ENCODE results near the gene KLHL17. TPM values are rescaled to one million over a fixed set of nuclear protein-coding genes. Genes with fewer than 3 reads are reported as not detected.
"Not testable (repeated sequence)": the region's sequence is repeated elsewhere in the genome, so short reads cannot be mapped to it uniquely, and the experiment has no call there.

KLHL17 gene
- total and polyA plus RNA-seq, 4 donors, result 0.98 to 5.4 (median 2.1) TPM

DNA sequence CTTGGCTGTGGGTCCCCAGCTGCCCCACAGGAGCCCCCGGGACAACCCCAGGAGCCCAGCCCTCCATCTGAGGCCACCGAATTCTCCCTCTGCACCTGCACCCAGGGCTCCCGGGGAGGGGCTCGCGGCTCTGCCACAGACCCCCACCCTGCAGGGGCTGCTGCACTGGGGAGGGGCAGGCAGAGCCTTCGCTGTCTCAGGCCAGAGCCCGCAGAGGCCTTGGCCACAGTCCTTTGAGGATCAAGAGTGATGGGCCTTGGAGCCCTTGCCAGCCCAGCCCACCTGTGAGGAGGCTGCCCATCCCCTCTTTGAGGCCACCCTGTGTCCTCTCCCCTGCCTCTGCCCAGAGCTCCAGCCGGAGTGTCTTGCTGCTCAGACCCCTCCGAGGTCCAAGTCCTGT, 15.0 kb downstream of the KLHL17 start:
- Histone ChIP-seq H3K9me3 (ENCODE audit: control insufficient read depth in 4 of 4, low read length in 3 of 4) (no peaks in the 10 kb centered on the region), H3K4me1 (ENCODE audit: control insufficient read depth in 4 of 4, insufficient read depth in 4 of 4, low read length in 3 of 4) (peaks cover 0 to 6% (median under 1%) of the 10 kb centered on the region in 4 donors), H3K4me3 (ENCODE audit: low read depth in 1 of 3, low read length in 3 of 3) (no peak overlapping the region), H3K27me3 (ENCODE audit: control insufficient read depth in 4 of 4, insufficient read depth in 4 of 4, low read length in 3 of 4) (peaks cover 0 to 24% (median 1%) of the 10 kb centered on the region in 4 donors), H3K36me3 (ENCODE audit: control insufficient read depth in 4 of 4, insufficient read depth in 3 of 4, low read depth in 1 of 4, low read length in 3 of 4) (no peaks in the 10 kb centered on the region), H3K9ac (ENCODE audit: low read depth in 1 of 2, low read length in 2 of 2) (no peak overlapping the region), H3K27ac (ENCODE audit: low read depth in 1 of 2, low read length in 2 of 2) (no peak overlapping the region)
- 69% methylated on average over 9 of the region's 9 CpGs for WGBS
- no peak for TF ChIP-seq TAF1 (conservative IDR thresholded peaks at IDR 0.05)
- TF ChIP-seq, protein P1, sequence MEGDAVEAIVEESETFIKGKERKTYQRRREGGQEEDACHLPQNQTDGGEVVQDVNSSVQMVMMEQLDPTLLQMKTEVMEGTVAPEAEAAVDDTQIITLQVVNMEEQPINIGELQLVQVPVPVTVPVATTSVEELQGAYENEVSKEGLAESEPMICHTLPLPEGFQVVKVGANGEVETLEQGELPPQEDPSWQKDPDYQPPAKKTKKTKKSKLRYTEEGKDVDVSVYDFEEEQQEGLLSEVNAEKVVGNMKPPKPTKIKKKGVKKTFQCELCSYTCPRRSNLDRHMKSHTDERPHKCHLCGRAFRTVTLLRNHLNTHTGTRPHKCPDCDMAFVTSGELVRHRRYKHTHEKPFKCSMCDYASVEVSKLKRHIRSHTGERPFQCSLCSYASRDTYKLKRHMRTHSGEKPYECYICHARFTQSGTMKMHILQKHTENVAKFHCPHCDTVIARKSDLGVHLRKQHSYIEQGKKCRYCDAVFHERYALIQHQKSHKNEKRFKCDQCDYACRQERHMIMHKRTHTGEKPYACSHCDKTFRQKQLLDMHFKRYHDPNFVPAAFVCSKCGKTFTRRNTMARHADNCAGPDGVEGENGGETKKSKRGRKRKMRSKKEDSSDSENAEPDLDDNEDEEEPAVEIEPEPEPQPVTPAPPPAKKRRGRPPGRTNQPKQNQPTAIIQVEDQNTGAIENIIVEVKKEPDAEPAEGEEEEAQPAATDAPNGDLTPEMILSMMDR (IDR thresholded peaks at IDR 0.05; ENCODE audit: low read depth, low read length, missing input control), result no peak
- TF ChIP-seq, protein P2, sequence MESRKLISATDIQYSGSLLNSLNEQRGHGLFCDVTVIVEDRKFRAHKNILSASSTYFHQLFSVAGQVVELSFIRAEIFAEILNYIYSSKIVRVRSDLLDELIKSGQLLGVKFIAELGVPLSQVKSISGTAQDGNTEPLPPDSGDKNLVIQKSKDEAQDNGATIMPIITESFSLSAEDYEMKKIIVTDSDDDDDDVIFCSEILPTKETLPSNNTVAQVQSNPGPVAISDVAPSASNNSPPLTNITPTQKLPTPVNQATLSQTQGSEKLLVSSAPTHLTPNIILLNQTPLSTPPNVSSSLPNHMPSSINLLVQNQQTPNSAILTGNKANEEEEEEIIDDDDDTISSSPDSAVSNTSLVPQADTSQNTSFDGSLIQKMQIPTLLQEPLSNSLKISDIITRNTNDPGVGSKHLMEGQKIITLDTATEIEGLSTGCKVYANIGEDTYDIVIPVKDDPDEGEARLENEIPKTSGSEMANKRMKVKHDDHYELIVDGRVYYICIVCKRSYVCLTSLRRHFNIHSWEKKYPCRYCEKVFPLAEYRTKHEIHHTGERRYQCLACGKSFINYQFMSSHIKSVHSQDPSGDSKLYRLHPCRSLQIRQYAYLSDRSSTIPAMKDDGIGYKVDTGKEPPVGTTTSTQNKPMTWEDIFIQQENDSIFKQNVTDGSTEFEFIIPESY (IDR thresholded peaks at IDR 0.05), result no peak
- TF ChIP-seq NR2F2 (IDR thresholded peaks at IDR 0.05), result no peak
- TF ChIP-seq HNF4A (conservative IDR thresholded peaks at IDR 0.05), result no peak
- TF ChIP-seq EGR1 (IDR thresholded peaks at IDR 0.05; ENCODE audit: low read depth in 2 of 2), result no peak
- TF ChIP-seq, protein P3, sequence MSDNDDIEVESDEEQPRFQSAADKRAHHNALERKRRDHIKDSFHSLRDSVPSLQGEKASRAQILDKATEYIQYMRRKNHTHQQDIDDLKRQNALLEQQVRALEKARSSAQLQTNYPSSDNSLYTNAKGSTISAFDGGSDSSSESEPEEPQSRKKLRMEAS (IDR thresholded peaks at IDR 0.05), result no peak
- no peak for TF ChIP-seq GABPA (IDR thresholded peaks at IDR 0.05 in 1 of 2, conservative IDR thresholded peaks at IDR 0.05 in 1 of 2)
- no peak for TF ChIP-seq JUND (IDR thresholded peaks at IDR 0.05)
- TF ChIP-seq SP1 (IDR thresholded peaks at IDR 0.05), result no peak
- no peak for TF ChIP-seq YY1 (IDR thresholded peaks at IDR 0.05)
- TF ChIP-seq RXRA (IDR thresholded peaks at IDR 0.05), result no peak
- TF ChIP-seq, protein P4, sequence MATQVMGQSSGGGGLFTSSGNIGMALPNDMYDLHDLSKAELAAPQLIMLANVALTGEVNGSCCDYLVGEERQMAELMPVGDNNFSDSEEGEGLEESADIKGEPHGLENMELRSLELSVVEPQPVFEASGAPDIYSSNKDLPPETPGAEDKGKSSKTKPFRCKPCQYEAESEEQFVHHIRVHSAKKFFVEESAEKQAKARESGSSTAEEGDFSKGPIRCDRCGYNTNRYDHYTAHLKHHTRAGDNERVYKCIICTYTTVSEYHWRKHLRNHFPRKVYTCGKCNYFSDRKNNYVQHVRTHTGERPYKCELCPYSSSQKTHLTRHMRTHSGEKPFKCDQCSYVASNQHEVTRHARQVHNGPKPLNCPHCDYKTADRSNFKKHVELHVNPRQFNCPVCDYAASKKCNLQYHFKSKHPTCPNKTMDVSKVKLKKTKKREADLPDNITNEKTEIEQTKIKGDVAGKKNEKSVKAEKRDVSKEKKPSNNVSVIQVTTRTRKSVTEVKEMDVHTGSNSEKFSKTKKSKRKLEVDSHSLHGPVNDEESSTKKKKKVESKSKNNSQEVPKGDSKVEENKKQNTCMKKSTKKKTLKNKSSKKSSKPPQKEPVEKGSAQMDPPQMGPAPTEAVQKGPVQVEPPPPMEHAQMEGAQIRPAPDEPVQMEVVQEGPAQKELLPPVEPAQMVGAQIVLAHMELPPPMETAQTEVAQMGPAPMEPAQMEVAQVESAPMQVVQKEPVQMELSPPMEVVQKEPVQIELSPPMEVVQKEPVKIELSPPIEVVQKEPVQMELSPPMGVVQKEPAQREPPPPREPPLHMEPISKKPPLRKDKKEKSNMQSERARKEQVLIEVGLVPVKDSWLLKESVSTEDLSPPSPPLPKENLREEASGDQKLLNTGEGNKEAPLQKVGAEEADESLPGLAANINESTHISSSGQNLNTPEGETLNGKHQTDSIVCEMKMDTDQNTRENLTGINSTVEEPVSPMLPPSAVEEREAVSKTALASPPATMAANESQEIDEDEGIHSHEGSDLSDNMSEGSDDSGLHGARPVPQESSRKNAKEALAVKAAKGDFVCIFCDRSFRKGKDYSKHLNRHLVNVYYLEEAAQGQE (IDR thresholded peaks at IDR 0.05), result no peak
- no peak for DNase-seq (ENCODE audit: low spot score)

DNA sequence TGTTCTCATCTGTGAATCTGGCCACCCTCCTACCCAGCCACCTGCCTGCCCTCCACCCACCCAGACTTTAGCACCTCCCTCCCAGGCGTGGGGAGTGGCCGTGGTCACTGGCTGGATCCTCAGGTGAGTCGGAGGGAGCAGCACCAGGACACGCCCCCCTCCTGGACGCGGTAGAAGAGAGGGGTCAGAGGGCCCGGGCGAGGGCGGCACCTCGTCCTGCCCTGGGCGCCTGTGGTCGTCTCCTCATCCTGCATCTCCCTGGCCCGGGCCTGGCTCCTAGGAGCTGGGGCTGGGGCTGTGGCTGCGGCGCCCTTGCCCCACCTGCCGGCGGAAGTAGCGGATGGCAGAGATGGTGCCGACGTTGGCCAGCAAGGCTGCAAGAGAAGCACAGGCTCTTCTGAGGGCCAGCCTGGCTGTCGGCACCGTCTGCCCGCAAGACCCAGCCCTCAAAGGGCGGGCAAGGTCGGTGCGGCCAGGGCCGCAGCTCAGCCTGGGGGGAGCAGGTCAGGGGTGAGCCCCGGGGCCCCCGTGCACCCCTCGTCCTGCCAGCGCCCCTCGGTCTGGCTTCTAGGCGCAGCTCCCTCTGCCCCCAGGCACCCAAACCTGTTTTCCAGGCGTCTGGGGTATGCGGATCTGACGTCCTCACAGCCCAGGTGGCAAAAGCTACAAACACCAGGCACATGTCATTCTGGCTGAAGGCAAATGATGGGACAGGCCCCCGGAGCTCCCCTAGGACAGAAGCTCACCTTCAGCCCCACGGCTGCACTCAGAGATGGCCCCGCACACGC, 15.7 kb downstream of the KLHL17 start:
- H3K4me3 ChIP-seq (ENCODE audit: low read depth in 1 of 3, low read length in 3 of 3), result no peak overlapping the region
- no peak for DNase-seq (ENCODE audit: low spot score)

DNA sequence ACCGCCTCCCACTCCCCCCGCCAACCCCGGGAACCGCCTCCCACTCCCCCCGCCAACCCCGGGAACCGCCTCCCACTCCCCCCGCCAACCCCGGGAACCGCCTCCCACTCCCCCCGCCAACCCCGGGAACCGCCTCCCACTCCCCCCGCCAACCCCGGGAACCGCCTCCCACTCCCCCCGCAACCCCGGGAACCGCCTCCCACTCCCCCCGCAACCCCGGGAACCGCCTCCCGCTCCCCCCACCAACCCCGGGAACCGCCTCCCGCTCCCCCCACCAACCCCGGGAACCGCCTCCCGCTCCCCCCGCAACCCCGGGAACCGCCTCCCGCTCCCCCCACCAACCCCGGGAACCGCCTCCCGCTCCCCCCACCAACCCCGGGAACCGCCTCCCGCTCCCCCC, 16.4 kb downstream of the KLHL17 start:
- DNase-seq (ENCODE audit: low spot score); H3K4me3 ChIP-seq (ENCODE audit: low read depth in 1 of 3, low read length in 3 of 3); H3K9ac ChIP-seq (ENCODE audit: low read depth in 1 of 2, low read length in 2 of 2); H3K9me3 ChIP-seq (ENCODE audit: control insufficient read depth in 4 of 4, low read length in 3 of 4); H3K27ac ChIP-seq (ENCODE audit: low read depth in 1 of 2, low read length in 2 of 2); H3K36me3 ChIP-seq (ENCODE audit: control insufficient read depth in 4 of 4, insufficient read depth in 3 of 4, low read depth in 1 of 4, low read length in 3 of 4); H3K4me1 ChIP-seq (ENCODE audit: control insufficient read depth in 4 of 4, insufficient read depth in 4 of 4, low read length in 3 of 4): not testable (repeated sequence)
- 63% methylated on average over 15 of the region's 39 CpGs for WGBS
- peaks cover 0 to 15% (median 1%) of the 10 kb centered on the region in 4 donors for H3K27me3 ChIP-seq (ENCODE audit: control insufficient read depth in 4 of 4, insufficient read depth in 4 of 4, low read length in 3 of 4)

More for the DNA sequence above, 15.7 kb downstream of the KLHL17 start:
- H3K36me3 ChIP-seq (ENCODE audit: control insufficient read depth in 4 of 4, insufficient read depth in 3 of 4, low read depth in 1 of 4, low read length in 3 of 4), result no peaks in the 10 kb centered on the region
- peaks cover 0 to 19% (median 1%) of the 10 kb centered on the region in 4 donors for H3K27me3 ChIP-seq (ENCODE audit: control insufficient read depth in 4 of 4, insufficient read depth in 4 of 4, low read length in 3 of 4)
- H3K9ac ChIP-seq (ENCODE audit: low read depth in 1 of 2, low read length in 2 of 2), result no peak overlapping the region
- TF ChIP-seq GABPA (IDR thresholded peaks at IDR 0.05 in 1 of 2, conservative IDR thresholded peaks at IDR 0.05 in 1 of 2), result no peak
- TF ChIP-seq RAD21 (IDR thresholded peaks at IDR 0.05), result peak in 1 of 2 donors; percentile 70
- TF ChIP-seq, protein P1 (IDR thresholded peaks at IDR 0.05; ENCODE audit: low read depth, low read length, missing input control), result peak; percentile 23
- H3K27ac ChIP-seq (ENCODE audit: low read depth in 1 of 2, low read length in 2 of 2), result no peak overlapping the region
- H3K4me1 ChIP-seq (ENCODE audit: control insufficient read depth in 4 of 4, insufficient read depth in 4 of 4, low read length in 3 of 4), result peaks cover 0 to 6% (median under 1%) of the 10 kb centered on the region in 4 donors
- H3K9me3 ChIP-seq (ENCODE audit: control insufficient read depth in 4 of 4, low read length in 3 of 4), result no peaks in the 10 kb centered on the region
- 16% methylated on average over 40 of the region's 40 CpGs for WGBS
